Gastroesophageal sphincter (tissue), 4 donors: ENCODE results near the gene OR52E2. TPM values are rescaled to one million over a fixed set of nuclear protein-coding genes. Genes with fewer than 3 reads are reported as not detected.

ENCODE experiments used
- total RNA-seq, 4 donors: library from RNA; depleted of rRNA; stranded (reverse); fragments of >200 nt; gene quantifications; one replicate each; pipeline ENCODE4 v1.1.0, GENCODE V29; 2016

Gene OR52E2
- total RNA-seq, 4 donors from 2014 or later, result not detected

Other genes with a start within 250 kb of the OR52E2 start
- not detected for gene OR51F2, start 238.3 kb downstream of the OR52E2 start, total RNA-seq
- gene OR51S1, start 210.4 kb downstream of the OR52E2 start, total RNA-seq, result not detected
- not detected for gene OR51T1, start 177.7 kb downstream of the OR52E2 start, total RNA-seq
- not detected for gene OR51A7, start 155.8 kb downstream of the OR52E2 start, total RNA-seq
- not detected for gene OR51G2, start 140.3 kb downstream of the OR52E2 start, total RNA-seq
- gene OR51G1, start 135.3 kb downstream of the OR52E2 start, total RNA-seq, result not detected
- gene OR51A4, start 112.0 kb downstream of the OR52E2 start, total RNA-seq, result not detected
- gene OR51A2, start 103.9 kb downstream of the OR52E2 start, total RNA-seq, result not detected
- gene OR51L1, start 64.8 kb downstream of the OR52E2 start, total RNA-seq, result under 1 TPM in 1 of 4 donors, not detected in 3; 0.31 TPM
- not detected for gene OR52J3, start 13.1 kb downstream of the OR52E2 start, total RNA-seq
- not detected for gene OR52E1, start 9.9 kb upstream of the OR52E2 start, total RNA-seq
- gene OR52A5, start 78.7 kb upstream of the OR52E2 start, total RNA-seq, result under 1 TPM in 1 of 4 donors, not detected in 3; 0.12 TPM
- not detected for gene OR52A1, start 95.1 kb upstream of the OR52E2 start, total RNA-seq
- not detected for gene OR51V1, start 141.1 kb upstream of the OR52E2 start, total RNA-seq
- 100 to 1,000 TPM in 2 of 4 donors, 10 to 100 TPM in 1, not detected in 1; 16.1 to 148 (median 132) TPM for gene HBB, start 167.4 kb upstream of the OR52E2 start, total RNA-seq
- gene HBD, start 174.9 kb upstream of the OR52E2 start, total RNA-seq, result not detected
- not detected for gene HBG1, start 190.2 kb upstream of the OR52E2 start, total RNA-seq
- gene HBG2, start 195.2 kb upstream of the OR52E2 start, total RNA-seq, result not detected
- under 1 TPM in 1 of 4 donors, not detected in 3; 0.67 TPM for gene HBE1, start 210.3 kb upstream of the OR52E2 start, total RNA-seq
- not detected for gene OR51B4, start 242.3 kb upstream of the OR52E2 start, total RNA-seq